ENCODE data around the gene ALB. TPM values are rescaled to one million over a fixed set of nuclear protein-coding genes. Genes with fewer than 3 reads are reported as not detected.

Gene ALB
- total RNA-seq, 4 donors from 2014 or later: 0.25 TPM; not detected in 3

DNA sequence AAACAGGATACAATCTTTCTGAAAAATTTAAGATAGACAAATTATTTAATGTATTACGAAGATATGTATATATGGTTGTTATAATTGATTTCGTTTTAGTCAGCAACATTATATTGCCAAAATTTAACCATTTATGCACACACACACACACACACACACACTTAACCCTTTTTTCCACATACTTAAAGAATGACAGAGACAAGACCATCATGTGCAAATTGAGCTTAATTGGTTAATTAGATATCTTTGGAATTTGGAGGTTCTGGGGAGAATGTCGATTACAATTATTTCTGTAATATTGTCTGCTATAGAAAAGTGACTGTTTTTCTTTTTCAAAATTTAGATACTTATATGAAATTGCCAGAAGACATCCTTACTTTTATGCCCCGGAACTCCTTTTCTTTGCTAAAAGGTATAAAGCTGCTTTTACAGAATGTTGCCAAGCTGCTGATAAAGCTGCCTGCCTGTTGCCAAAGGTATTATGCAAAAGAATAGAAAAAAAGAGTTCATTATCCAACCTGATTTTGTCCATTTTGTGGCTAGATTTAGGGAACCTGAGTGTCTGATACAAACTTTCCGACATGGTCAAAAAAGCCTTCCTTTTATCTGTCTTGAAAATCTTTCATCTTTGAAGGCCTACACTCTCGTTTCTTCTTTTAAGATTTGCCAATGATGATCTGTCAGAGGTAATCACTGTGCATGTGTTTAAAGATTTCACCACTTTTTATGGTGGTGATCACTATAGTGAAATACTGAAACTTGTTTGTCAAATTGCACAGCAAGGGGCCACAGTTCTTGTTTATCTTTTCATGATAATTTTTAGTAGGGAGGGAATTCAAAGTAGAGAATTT, 5.2 kb downstream of the ALB start:
- TF ChIP-seq, protein P1, sequence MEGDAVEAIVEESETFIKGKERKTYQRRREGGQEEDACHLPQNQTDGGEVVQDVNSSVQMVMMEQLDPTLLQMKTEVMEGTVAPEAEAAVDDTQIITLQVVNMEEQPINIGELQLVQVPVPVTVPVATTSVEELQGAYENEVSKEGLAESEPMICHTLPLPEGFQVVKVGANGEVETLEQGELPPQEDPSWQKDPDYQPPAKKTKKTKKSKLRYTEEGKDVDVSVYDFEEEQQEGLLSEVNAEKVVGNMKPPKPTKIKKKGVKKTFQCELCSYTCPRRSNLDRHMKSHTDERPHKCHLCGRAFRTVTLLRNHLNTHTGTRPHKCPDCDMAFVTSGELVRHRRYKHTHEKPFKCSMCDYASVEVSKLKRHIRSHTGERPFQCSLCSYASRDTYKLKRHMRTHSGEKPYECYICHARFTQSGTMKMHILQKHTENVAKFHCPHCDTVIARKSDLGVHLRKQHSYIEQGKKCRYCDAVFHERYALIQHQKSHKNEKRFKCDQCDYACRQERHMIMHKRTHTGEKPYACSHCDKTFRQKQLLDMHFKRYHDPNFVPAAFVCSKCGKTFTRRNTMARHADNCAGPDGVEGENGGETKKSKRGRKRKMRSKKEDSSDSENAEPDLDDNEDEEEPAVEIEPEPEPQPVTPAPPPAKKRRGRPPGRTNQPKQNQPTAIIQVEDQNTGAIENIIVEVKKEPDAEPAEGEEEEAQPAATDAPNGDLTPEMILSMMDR (IDR thresholded peaks at IDR 0.05): no peak
- TF ChIP-seq POLR2A (IDR thresholded peaks at IDR 0.05): no peak
- intact Hi-C loops (cut with DNase I; ENCODE audit: low total_unique reads): no loop called here
- 69 to 79% methylated on average over 6 of the region's 6 CpGs for WGBS, 2 donors
- DNase-seq (ENCODE audit: low spot score in 2 of 2): no peak
- H3K4me3 ChIP-seq (ENCODE audit: low read depth, poor library complexity, severe bottlenecking): no peak overlapping the region

DNA sequence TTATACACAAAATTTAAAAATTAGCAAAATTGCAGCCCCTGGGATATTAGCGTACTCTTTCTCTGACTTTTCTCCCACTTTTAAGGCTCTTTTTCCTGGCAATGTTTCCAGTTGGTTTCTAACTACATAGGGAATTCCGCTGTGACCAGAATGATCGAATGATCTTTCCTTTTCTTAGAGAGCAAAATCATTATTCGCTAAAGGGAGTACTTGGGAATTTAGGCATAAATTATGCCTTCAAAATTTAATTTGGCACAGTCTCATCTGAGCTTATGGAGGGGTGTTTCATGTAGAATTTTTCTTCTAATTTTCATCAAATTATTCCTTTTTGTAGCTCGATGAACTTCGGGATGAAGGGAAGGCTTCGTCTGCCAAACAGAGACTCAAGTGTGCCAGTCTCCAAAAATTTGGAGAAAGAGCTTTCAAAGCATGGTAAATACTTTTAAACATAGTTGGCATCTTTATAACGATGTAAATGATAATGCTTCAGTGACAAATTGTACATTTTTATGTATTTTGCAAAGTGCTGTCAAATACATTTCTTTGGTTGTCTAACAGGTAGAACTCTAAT, 6.0 kb downstream of the ALB start:
- intact Hi-C loops (cut with DNase I; ENCODE audit: low total_unique reads): no loop called here
- H3K4me3 ChIP-seq (ENCODE audit: low read depth, poor library complexity, severe bottlenecking): no peak overlapping the region
- no peak for DNase-seq (ENCODE audit: low spot score in 2 of 2)
- WGBS, 2 donors: 86 to 87% methylated on average over 8 of the region's 8 CpGs
- TF ChIP-seq, protein P1 (IDR thresholded peaks at IDR 0.05): no peak
- no peak for TF ChIP-seq POLR2A (IDR thresholded peaks at IDR 0.05)

DNA sequence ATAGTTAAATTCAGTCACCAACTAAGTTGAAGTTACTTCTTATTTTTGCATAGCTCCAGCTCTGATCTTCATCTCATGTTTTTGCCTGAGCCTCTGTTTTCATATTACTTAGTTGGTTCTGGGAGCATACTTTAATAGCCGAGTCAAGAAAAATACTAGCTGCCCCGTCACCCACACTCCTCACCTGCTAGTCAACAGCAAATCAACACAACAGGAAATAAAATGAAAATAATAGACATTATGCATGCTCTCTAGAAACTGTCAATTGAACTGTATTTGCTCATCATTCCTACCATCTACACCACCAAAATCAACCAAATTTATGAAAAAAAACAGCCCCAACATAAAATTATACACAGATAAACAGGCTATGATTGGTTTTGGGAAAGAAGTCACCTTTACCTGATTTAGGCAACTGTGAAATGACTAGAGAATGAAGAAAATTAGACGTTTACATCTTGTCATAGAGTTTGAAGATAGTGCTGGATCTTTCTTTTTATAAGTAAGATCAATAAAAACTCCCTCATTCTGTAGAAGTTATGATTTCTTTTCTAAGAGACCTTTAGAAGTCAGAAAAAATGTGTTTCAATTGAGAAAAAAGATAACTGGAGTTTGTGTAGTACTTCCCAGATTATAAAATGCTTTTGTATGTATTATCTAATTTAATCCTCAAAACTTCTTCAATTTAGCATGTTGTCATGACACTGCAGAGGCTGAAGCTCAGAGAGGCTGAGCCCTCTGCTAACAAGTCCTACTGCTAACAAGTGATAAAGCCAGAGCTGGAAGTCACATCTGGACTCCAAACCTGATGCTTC, 7.0 kb downstream of the ALB start:
- whole genome bisulfite sequencing, 2 donors: 79 to 85% methylated on average over 3 of the region's 3 CpGs

DNA sequence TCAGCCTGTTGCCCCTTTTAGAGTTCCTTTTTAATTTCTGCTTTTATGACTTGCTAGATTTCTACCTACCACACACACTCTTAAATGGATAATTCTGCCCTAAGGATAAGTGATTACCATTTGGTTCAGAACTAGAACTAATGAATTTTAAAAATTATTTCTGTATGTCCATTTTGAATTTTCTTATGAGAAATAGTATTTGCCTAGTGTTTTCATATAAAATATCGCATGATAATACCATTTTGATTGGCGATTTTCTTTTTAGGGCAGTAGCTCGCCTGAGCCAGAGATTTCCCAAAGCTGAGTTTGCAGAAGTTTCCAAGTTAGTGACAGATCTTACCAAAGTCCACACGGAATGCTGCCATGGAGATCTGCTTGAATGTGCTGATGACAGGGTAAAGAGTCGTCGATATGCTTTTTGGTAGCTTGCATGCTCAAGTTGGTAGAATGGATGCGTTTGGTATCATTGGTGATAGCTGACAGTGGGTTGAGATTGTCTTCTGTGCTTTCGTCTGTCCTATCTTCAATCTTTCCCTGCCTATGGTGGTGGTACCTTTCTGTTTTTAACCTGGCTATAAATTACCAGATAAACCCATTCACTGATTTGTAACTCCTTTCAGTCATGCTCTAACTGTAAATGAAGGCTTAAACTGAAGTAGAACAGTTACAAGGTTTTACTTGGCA, 7.8 kb downstream of the ALB start:
- no peak overlapping the region for H3K4me3 ChIP-seq (ENCODE audit: low read depth, poor library complexity, severe bottlenecking)
- WGBS, 2 donors: 93 to 96% methylated on average over 8 of the region's 8 CpGs
- TF ChIP-seq, protein P1 (IDR thresholded peaks at IDR 0.05): no peak
- TF ChIP-seq POLR2A (IDR thresholded peaks at IDR 0.05): no peak
- no peak for DNase-seq (ENCODE audit: low spot score in 2 of 2)
- intact Hi-C loops (cut with DNase I; ENCODE audit: low total_unique reads): no loop called here

More for the DNA sequence above, 7.0 kb downstream of the ALB start:
- TF ChIP-seq POLR2A (IDR thresholded peaks at IDR 0.05): no peak
- TF ChIP-seq, protein P1 (IDR thresholded peaks at IDR 0.05): no peak
- H3K4me3 ChIP-seq (ENCODE audit: low read depth, poor library complexity, severe bottlenecking): no peak overlapping the region
- DNase-seq (ENCODE audit: low spot score in 2 of 2): no peak
- intact Hi-C loops (cut with DNase I; ENCODE audit: low total_unique reads): no loop called here

DNA sequence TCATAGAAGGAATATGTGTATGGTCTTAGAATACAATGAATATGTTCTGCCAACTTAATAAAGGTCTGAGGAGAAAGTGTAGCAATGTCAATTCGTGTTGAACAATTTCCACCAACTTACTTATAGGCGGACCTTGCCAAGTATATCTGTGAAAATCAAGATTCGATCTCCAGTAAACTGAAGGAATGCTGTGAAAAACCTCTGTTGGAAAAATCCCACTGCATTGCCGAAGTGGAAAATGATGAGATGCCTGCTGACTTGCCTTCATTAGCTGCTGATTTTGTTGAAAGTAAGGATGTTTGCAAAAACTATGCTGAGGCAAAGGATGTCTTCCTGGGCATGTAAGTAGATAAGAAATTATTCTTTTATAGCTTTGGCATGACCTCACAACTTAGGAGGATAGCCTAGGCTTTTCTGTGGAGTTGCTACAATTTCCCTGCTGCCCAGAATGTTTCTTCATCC, 9.2 kb downstream of the ALB start:
- WGBS, 2 donors: 86 to 87% methylated on average over 4 of the region's 4 CpGs
- TF ChIP-seq, protein P1 (IDR thresholded peaks at IDR 0.05): no peak
- TF ChIP-seq POLR2A (IDR thresholded peaks at IDR 0.05): no peak
- intact Hi-C loops (cut with DNase I; ENCODE audit: low total_unique reads): no loop called here

More for the DNA sequence above, 9.2 kb downstream of the ALB start:
- H3K4me3 ChIP-seq (ENCODE audit: low read depth, poor library complexity, severe bottlenecking): no peak overlapping the region
- DNase-seq (ENCODE audit: low spot score in 2 of 2): no peak
